ENCODE measurements around the gene STH. TPM values are rescaled to one million over a fixed set of nuclear protein-coding genes. Genes with fewer than 3 reads are reported as not detected.

Gene STH
- total and polyA plus RNA-seq, 2 of the 4 experiments (the other 2 are of a cell fraction) = not detected

- Histone ChIP-seq H3K4me3 (ENCODE audit: insufficient read depth, low read depth, low read length) (no peak overlapping the region), H3K4ac (ENCODE audit: low read depth, low read length) (no peak overlapping the region), H4K20me1 (ENCODE audit: insufficient read depth, low read length) (peaks cover 12% of the 10 kb centered on the region), H2BK15ac (ENCODE audit: low read depth, low read length) (no peak overlapping the region), H4K5ac (ENCODE audit: low read depth, low read length) (no peak overlapping the region), H3K23ac (ENCODE audit: low read depth, low read length) (no peak overlapping the region), H3K9me1 (ENCODE audit: insufficient read depth, low read length) (peaks cover 19% of the 10 kb centered on the region), H3K79me1 (ENCODE audit: low read depth in 1 of 2, low read length in 2 of 2) (peaks cover 0 to 29% of the 10 kb centered on the region in 2 experiments; a peak in 2 of 4 replicates), H3K56ac (ENCODE audit: extremely low read depth, insufficient read depth, low read length) (no peak overlapping the region), H2AK5ac (ENCODE audit: low read depth, low read length) (no peak overlapping the region), H3K9me3 (ENCODE audit: control insufficient read depth, insufficient read depth, low read length) (no peaks in the 10 kb centered on the region), H3K4me2 (ENCODE audit: low read depth, low read length) (no peak overlapping the region), H3K36me3 (ENCODE audit: control insufficient read depth, insufficient read depth, low read length) (peaks cover 56% of the 10 kb centered on the region), H2BK120ac (ENCODE audit: low read depth, low read length) (no peak overlapping the region), H4K91ac (ENCODE audit: insufficient read depth, low read depth, low read length) (no peak overlapping the region), H4K8ac (ENCODE audit: low read depth in 2 of 2, low read length in 2 of 2) (no peak overlapping the region), H3K14ac (replicated peaks; ENCODE audit: low read depth, low read length) (no peak overlapping the region), H2AK9ac (replicated peaks; ENCODE audit: low read depth, low read length, poor library complexity) (no peak overlapping the region), H3K4me1 (ENCODE audit: control insufficient read depth, insufficient read depth, low read length) (no peaks in the 10 kb centered on the region), H2BK20ac (ENCODE audit: low read depth, low read length) (no peak overlapping the region), H3K9ac (ENCODE audit: low read depth, low read length) (no peak overlapping the region), H2AFZ (replicated peaks; ENCODE audit: low read length, poor library complexity) (no peak overlapping the region), H2BK5ac (ENCODE audit: low read depth, low read length, poor library complexity, severe bottlenecking) (no peak overlapping the region), H3K18ac (ENCODE audit: low read depth, low read length) (no peak overlapping the region), H3K27me3 (ENCODE audit: control insufficient read depth, insufficient read depth, low read length) (no peaks in the 10 kb centered on the region), H3K27ac (ENCODE audit: insufficient read depth, low read length) (no peak overlapping the region)
- 80% methylated on average over 1 of the region's 4 CpGs; no CpG with 5 or more reads in 1 of the 2 experiments for WGBS, 2 experiments (ENCODE audit: extremely low coverage in 2 of 2, insufficient read length in 1 of 2)
- ATAC-seq (ENCODE audit: low read depth) (no peak), DNase-seq (no peak)
- intact Hi-C loops (cut with micrococcal nuclease) (no loop called here), in situ Hi-C loops (cut with MboI; ENCODE audit: low sequenced_read_pairs) (no loop called here), dilution Hi-C loops (cut with HindIII; ENCODE audit: low sequenced_read_pairs, unreplicated experiment) (no loop called here)
- CTCF ChIA-PET = no interaction called here
- no TSS peak for BruUV-seq (replicated peaks)
- POLR2A ChIA-PET (ENCODE audit: unreplicated experiment) = no interaction called here
- TF ChIP-seq NFE2L2 (IDR thresholded peaks at IDR 0.05; ENCODE audit: low read depth, low read length) = no peak
- no peak for TF ChIP-seq SMC3 (IDR thresholded peaks at IDR 0.05; ENCODE audit: low read depth, low read length)
- no peak for TF ChIP-seq RAD21 (IDR thresholded peaks at IDR 0.05; ENCODE audit: low read length)
- no peak for TF ChIP-seq CTCF (conservative IDR thresholded peaks at IDR 0.05; ENCODE audit: low read depth, low read length)
- no peak for TF ChIP-seq RCOR1 (IDR thresholded peaks at IDR 0.05; ENCODE audit: insufficient replicate concordance, low read length)
- no peak for TF ChIP-seq POLR2A (IDR thresholded peaks at IDR 0.05; ENCODE audit: low read depth, low read length)
- no peak for TF ChIP-seq CEBPB (IDR thresholded peaks at IDR 0.05; ENCODE audit: low read depth, low read length)
- no peak for TF ChIP-seq BHLHE40 (IDR thresholded peaks at IDR 0.05; ENCODE audit: low read depth, low read length)
Measured at GRCh38 chr17:46028981-46029565, 30.0 kb downstream of the STH start.

Measured in IMR-90 (cell line).